ENCODE results near the gene GPN2. TPM values are rescaled to one million over a fixed set of nuclear protein-coding genes. Genes with fewer than 3 reads are reported as not detected.

Gene GPN2
- 11.1 and 12.1 TPM in 2 replicates for total RNA-seq

GRCh38 chr1:26889551-26890466 lies at the start of gene GPN2:
Gene GPN2 (minus strand): TSS chr1:26890283. CDS start chr1:26890096, 187 bp downstream.

DNA sequence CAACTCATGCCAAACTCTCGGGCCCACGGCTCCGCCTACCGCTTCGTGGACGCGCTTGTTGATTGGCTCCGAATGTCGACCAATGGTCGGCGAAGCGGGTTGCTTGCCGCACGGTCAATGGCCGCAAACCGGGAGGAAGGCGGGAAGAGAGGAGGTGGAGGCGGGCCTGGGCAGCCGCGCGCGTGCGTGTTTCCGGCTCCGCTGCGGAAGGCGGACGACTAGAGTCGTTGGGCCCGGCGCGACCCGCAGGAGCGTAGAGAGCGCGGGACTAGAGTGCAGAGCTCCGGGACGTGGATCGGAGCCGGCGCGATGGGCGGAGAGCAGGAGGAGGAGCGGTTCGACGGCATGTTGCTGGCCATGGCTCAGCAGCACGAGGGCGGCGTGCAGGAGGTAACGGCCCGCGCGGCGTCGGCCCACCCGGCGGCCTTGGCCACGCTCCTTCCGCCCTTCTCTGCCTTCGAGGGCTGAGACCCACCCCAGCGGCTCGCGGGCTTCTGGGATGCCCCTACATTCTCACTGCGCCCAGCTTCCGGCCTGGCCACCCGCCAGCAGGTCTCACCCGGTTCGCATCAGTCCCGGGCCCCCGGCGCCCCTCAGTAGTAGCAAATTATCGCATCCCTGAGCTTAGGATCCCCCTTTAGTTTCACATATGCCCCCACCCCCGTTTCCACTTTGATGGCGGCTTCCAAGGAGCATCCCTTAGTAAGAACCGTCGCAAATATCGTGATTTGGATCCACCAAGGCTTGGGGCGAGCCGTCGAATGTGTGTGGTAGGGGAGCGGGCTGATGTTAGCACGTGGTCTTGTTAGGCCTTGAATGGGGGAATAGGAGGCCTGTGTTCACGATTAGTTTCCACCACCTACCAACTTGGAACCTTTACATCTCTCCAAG lies 31.7 kb upstream of the GPN2 start, which contains the start of gene NUDC:
Gene NUDC, plus strand, starts transcription at position 204 of the 891 bp plus-strand sequence. Its CDS starts 106 bp downstream, at position 310.

DNA sequence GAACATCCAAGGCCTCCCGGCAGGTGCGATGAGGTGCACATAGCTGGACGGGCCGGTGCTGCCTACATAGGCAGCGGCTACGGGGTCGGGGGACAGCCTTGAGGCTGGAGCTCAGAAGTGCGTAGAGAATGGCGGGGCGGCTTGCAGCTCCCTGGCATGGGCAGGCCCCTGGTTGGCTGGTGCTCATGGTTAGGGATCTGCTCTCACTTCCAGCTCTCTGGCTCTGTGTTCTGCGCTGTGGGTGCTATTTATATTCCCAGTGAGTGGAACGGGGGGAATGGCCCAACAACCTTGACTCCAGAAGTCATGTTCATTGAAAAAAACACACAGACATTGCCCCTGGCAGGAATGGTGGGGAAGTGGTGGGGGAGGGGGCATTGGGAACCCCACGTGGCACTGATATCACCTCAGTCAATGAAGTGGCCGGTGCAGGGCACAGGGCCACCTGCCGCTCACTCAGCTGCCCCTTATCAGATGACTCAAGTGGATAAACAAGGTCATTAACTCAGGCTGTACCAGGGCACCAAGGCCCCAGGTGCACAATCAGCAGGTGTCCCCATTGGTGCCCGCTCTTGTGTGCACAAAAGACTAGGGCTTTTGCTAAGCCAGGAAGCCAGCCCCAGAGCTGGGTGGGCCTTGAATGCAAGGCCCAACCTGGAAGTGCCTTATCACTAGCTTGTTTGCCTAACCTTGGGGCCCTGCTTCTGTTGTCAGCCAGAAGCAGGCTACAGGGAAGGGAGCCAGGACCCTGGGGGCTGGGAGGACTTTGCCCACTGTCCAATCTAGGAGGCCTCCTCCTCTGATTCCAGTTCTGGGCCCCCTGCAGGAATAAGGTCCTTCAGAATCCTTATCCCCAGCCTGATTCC lies 23.9 kb upstream of the GPN2 start, which contains the start of gene NR0B2:
Gene NR0B2, minus strand, starts transcription at position 222 of the 866 bp plus-strand sequence. Its CDS starts 35 bp downstream, at position 187.

DNA sequence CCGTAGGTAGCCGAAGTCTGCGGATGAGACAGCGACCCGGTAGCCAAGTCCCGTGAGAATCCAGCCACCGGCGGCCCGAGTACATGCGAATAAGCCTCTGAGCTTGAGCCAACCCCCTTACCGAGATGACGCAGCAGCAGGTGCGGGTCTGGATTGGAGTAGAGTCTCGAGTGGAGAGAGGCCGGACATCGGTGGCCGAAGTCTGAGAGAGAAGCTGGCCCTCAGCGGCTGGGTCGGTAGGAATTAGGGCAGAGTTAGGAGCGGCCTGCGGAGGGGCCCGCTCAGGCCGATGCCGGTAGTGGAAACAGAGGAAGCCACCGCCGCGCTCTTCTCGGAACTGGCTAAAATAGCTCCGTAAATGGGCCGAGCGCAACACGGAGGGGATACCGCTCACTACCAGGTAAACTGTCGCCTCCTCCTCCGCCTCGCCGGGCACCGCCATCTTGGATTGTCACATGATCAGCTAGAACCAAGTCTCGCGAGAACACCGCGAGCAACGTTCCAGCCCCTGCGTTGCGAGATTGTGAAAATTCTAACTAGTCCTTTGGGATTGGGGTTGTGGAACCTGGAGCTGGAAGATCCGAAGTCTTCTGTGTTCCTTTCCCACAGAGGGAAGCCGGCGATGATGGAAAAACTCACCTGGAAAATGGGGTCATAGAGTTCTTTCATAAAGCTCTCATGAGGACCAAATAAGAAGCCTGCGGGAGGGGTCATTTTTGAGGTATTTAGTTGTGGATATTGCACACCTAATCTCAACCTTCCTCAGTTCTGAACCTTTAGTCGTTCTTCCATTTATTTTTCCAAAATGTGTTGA lies 10.1 kb upstream of the GPN2 start, which contains the start of gene GPATCH3:
Gene GPATCH3, minus strand, starts transcription at position 467 of the 814 bp plus-strand sequence. Its CDS starts 25 bp downstream, at position 442.

GRCh38 chr1:26862781-26863684 lies 27.1 kb downstream of the GPN2 start, which contains the start of gene SFN:
Gene SFN (plus strand): TSS chr1:26863149. CDS start chr1:26863213, 64 bp downstream.

DNA sequence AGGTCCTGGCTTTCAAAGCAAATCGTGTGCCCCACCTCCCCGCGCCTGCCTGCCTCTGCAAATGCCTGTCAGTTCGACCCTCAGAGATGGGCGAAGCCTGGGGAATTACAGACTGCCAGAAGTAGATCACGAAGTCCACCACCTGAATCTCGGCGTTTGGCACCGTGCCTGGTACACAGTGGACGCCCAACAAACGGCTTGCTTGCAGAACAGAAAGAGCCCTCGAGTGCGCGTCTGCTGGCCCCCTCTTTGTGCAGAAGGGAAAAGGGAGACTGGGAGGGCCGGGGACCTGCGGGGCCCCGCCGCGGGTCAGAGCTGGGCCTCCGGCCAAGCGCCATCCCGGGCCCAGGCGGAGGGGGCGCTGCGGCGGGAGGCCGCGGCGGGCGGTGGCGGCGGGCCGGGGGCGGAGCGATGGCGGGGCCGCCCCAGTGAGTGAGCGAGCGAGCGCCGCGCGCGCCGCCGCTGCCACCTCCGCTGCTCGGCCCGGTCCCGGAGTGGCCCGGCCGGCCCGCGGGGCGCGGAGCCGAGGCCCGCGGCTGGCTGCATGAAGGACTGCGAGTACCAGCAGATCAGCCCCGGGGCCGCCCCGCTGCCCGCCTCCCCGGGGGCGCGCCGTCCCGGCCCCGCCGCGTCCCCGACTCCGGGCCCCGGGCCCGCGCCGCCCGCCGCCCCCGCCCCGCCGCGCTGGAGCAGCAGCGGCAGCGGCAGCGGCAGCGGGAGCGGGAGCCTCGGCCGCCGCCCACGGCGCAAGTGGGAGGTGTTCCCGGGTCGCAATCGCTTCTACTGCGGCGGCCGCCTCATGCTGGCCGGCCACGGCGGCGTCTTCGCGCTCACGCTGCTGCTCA lies 63.6 kb downstream of the GPN2 start, which contains the start of gene ZDHHC18:
Gene ZDHHC18, plus strand, starts transcription at position 428 of the 845 bp plus-strand sequence. Its CDS starts 117 bp downstream, at position 545.

Other genes with a start within 250 kb of the GPN2 start
- gene ARID1A, start 194.3 kb downstream of the GPN2 start, total RNA-seq, result 6.5 and 9.7 TPM in 2 replicates
- 18.1 and 22.2 TPM in 2 replicates for gene PIGV, start 102.3 kb downstream of the GPN2 start, total RNA-seq
- gene ZDHHC18, start 63.6 kb downstream of the GPN2 start, total RNA-seq, result 4.4 and 5.1 TPM in 2 replicates
- gene SFN, start 27.1 kb downstream of the GPN2 start, total RNA-seq, result 0.28 TPM in 2 replicates
- 8.4 and 10.1 TPM in 2 replicates for gene GPATCH3, start 10.2 kb upstream of the GPN2 start, total RNA-seq
- not detected in 2 replicates for gene NR0B2, start 23.7 kb upstream of the GPN2 start, total RNA-seq
- 21.5 and 31.8 TPM in 2 replicates for gene NUDC, start 31.5 kb upstream of the GPN2 start, total RNA-seq
- gene KDF1, start 70.2 kb upstream of the GPN2 start, total RNA-seq, result not detected in 2 replicates
- 9.7 and 15.7 TPM in 2 replicates for gene TRNP1, start 103.4 kb upstream of the GPN2 start, total RNA-seq
- 1.1 and 1.9 TPM in 2 replicates for gene TENT5B, start 122.6 kb upstream of the GPN2 start, total RNA-seq

Data from smooth muscle cell of bladder (primary cell).